ENCODE data around the gene GOPC. TPM values are rescaled to one million over a fixed set of nuclear protein-coding genes. Genes with fewer than 3 reads are reported as not detected.

The GOPC gene
- total RNA-seq, 1 experiment from 2014 or later = 18.7 TPM

DNA sequence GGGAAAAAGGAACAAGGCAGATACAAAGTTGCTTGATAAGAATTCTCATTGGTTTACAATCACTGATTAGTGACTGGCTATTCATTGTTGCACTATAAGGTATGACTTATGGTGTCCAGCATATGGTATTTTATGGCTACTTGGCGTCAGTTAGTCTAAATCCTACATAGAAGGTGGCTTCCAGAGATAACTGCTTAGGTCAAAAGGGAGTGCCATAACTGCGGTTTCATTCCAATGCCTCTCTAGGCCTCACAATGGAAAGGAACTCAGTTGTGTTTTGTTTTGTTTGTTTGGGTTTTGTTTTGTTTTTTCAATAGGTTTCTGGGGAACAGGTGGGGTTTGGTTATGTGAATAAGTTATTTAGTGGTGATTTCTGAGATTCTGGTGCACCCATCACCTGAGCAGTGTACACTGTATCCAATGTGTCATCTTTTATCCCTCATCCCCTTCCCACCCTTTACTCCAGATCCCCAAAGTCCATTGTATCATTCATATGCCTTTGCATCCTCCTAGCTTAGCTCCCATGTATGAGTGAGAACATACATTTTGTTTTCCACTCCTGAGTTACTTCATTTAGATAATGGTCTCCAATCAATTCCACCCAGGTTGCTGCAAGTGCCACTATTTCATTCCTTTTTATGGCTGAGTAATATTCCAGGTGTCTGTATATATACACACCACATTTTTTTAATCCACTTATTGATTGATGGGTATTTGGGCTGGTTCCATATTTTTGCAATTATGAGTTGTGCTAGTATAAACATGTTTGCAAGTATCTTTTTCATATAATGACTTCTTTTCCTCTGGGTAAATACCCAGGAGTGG lies 7.0 kb downstream of the GOPC start (continued):
- no peak for TF ChIP-seq HMGXB4 (CRISPR knock-in tag; IDR thresholded peaks at IDR 0.05)
- TF ChIP-seq CREB1 (CRISPR knock-in tag; IDR thresholded peaks at IDR 0.05) = no peak

DNA sequence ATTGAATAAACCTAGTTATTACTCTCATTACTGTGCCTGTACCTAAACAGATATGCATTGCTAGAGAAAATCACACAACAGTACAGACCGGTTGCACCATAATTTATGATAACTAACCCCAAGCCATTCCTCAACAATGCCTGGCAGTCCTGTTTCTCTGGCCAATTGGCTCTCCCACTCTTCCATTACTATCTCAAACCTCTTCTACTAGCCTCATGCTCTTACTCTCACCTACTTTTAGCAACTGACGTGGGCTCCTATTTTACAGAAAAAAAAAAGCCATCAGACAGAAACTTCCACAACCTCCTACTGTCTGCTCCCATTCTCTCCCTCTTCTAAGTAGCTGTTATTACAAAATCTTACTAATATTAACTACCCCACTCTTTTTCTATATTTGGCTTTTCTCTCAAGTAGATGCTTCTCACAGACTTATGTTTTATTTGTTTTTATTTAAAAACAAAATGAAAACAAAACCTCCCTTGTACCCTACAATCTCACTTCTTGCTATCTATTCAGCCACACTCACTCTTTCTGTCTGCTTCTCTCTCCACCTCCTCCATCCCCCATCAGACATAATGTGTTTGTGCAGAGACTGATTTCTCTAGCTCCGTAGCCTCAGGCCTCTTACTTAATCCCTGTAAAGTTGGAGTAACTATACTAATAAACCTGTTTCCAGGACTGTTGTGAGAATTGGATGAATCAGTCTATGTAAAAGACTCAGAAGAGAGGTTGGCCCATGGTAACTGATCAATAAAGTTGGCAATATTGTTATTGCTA lies 9.1 kb downstream of the GOPC start:
- no peak for TF ChIP-seq AFF4 (CRISPR knock-in tag; IDR thresholded peaks at IDR 0.05; ENCODE audit: borderline replicate concordance)
- TF ChIP-seq ZNF396 (CRISPR knock-in tag; IDR thresholded peaks at IDR 0.05; ENCODE audit: borderline replicate concordance) = no peak
- no peak for TF ChIP-seq PRRX2 (CRISPR knock-in tag; IDR thresholded peaks at IDR 0.05)
- no peak for TF ChIP-seq CREB1 (CRISPR knock-in tag; IDR thresholded peaks at IDR 0.05)
- TF ChIP-seq CBFB (CRISPR knock-in tag; IDR thresholded peaks at IDR 0.05; ENCODE audit: low read depth) = no peak
- TF ChIP-seq, protein P1, sequence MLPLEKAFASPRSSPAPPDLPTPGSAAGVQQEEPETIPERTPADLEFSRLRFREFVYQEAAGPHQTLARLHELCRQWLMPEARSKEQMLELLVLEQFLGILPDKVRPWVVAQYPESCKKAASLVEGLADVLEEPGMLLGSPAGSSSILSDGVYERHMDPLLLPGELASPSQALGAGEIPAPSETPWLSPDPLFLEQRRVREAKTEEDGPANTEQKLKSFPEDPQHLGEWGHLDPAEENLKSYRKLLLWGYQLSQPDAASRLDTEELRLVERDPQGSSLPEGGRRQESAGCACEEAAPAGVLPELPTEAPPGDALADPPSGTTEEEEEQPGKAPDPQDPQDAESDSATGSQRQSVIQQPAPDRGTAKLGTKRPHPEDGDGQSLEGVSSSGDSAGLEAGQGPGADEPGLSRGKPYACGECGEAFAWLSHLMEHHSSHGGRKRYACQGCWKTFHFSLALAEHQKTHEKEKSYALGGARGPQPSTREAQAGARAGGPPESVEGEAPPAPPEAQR (CRISPR knock-in tag; IDR thresholded peaks at IDR 0.05) = no peak
- no peak for TF ChIP-seq NR1H2 (CRISPR knock-in tag; IDR thresholded peaks at IDR 0.05)
- TF ChIP-seq, protein P2, sequence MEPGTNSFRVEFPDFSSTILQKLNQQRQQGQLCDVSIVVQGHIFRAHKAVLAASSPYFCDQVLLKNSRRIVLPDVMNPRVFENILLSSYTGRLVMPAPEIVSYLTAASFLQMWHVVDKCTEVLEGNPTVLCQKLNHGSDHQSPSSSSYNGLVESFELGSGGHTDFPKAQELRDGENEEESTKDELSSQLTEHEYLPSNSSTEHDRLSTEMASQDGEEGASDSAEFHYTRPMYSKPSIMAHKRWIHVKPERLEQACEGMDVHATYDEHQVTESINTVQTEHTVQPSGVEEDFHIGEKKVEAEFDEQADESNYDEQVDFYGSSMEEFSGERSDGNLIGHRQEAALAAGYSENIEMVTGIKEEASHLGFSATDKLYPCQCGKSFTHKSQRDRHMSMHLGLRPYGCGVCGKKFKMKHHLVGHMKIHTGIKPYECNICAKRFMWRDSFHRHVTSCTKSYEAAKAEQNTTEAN (CRISPR knock-in tag; IDR thresholded peaks at IDR 0.05) = no peak
- TF ChIP-seq, protein P3, sequence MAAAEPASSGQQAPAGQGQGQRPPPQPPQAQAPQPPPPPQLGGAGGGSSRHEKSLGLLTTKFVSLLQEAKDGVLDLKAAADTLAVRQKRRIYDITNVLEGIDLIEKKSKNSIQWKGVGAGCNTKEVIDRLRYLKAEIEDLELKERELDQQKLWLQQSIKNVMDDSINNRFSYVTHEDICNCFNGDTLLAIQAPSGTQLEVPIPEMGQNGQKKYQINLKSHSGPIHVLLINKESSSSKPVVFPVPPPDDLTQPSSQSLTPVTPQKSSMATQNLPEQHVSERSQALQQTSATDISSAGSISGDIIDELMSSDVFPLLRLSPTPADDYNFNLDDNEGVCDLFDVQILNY (CRISPR knock-in tag; IDR thresholded peaks at IDR 0.05) = no peak
- TF ChIP-seq ETV6 (CRISPR knock-in tag; IDR thresholded peaks at IDR 0.05) = no peak
- TF ChIP-seq AR (CRISPR knock-in tag; IDR thresholded peaks at IDR 0.05) = no peak
- no peak for TF ChIP-seq ZNF232 (CRISPR knock-in tag; IDR thresholded peaks at IDR 0.05)
- TF ChIP-seq ZNF317 (CRISPR knock-in tag; IDR thresholded peaks at IDR 0.05; ENCODE audit: borderline replicate concordance, low read depth) = no peak
- TF ChIP-seq ZNF138 (CRISPR knock-in tag; conservative IDR thresholded peaks at IDR 0.05) = no peak
- no peak for ATAC-seq
- H3K27ac Mint-ChIP-seq = no peak overlapping the region
- no peak for DNase-seq (ENCODE audit: low spot score)
- H3K4me3 Mint-ChIP-seq = no peak overlapping the region
- no peaks in the 10 kb centered on the region for H3K4me1 Mint-ChIP-seq
- peaks cover 38% of the 10 kb centered on the region for H3K36me3 Mint-ChIP-seq
- H3K27me3 Mint-ChIP-seq (ENCODE audit: low read depth) = no peaks in the 10 kb centered on the region
- peaks cover 26% of the 10 kb centered on the region for H3K9me3 Mint-ChIP-seq
- CTCF ChIA-PET = no interaction called here
- POLR2A ChIA-PET = no interaction called here
